Bronchial epithelial cell (primary cell): ENCODE results near the gene SLAMF7. TPM values are rescaled to one million over a fixed set of nuclear protein-coding genes. Genes with fewer than 3 reads are reported as not detected.

ENCODE experiments used
- DNase-seq: peaks from one replicate; pipeline ENCODE4 v3.0.0-alpha.2; 2010; ENCODE audit warnings: low read depth
- FAIRE-seq: peaks from 2 replicates; lab custom pipeline; 2011; peaks lifted over from hg19 to GRCh38; lab: Jason Lieb, UNC
- H3K27me3 ChIP-seq: 2 replicates; pipeline ENCODE4 v1.5.1; 2011; ENCODE audit warnings: low read length; ENCODE audit not compliant: control insufficient read depth, insufficient read depth
- H3K36me3 ChIP-seq: 2 replicates; pipeline ENCODE4 v1.5.1; 2011; ENCODE audit warnings: low read length; ENCODE audit not compliant: control insufficient read depth, insufficient read depth
- H3K4me3 ChIP-seq: 2 replicates; pipeline ENCODE4 v1.5.1; 2011; ENCODE audit warnings: mild to moderate bottlenecking, low read depth, low read length, control low read depth
- CTCF ChIP-seq: IDR thresholded peaks from 2 replicates; pipeline ENCODE4 v1.5.1; 2011; ENCODE audit warnings: mild to moderate bottlenecking, moderate library complexity, low read length, control low read depth, inconsistent platforms; ENCODE audit not compliant: insufficient read depth, severe bottlenecking
- total RNA-seq: library from RNA; depleted of rRNA; stranded (reverse); fragments of >200 nt; gene quantifications from 2 replicates; pipeline ENCODE4 v1.2.1, GENCODE V29; 2014

SLAMF7 gene
- total RNA-seq, 1 donor from 2014 or later: 0.79 TPM

GRCh38 chr1:160706526-160707235 is 32.4 kb upstream of the SLAMF7 start:
- Histone ChIP-seq H3K27me3 (peaks cover 5% of the 10 kb centered on the region), H3K4me3 (no peak overlapping the region), H3K36me3 (no peaks in the 10 kb centered on the region)
- DNase-seq (no peak), FAIRE-seq (no peak)
- TF ChIP-seq CTCF: no peak

GRCh38 chr1:160707236-160708064 is 31.6 kb upstream of the SLAMF7 start:
- DNase-seq (no peak), FAIRE-seq (no peak)
- TF ChIP-seq CTCF: no peak
- Histone ChIP-seq H3K36me3 (no peaks in the 10 kb centered on the region), H3K4me3 (no peak overlapping the region), H3K27me3 (peaks cover 8% of the 10 kb centered on the region)

- DNase-seq: no peak
- Histone ChIP-seq H3K36me3 (no peaks in the 10 kb centered on the region), H3K27me3 (peaks cover 8% of the 10 kb centered on the region), H3K4me3 (no peak overlapping the region)
- no peak for TF ChIP-seq CTCF
- FAIRE-seq: no peak
These were observed 30.9 kb upstream of the SLAMF7 start for GRCh38 chr1:160708118-160708517.

- Histone ChIP-seq H3K27me3 (peaks cover 8% of the 10 kb centered on the region), H3K4me3 (no peak overlapping the region), H3K36me3 (no peaks in the 10 kb centered on the region)
- no peak for TF ChIP-seq CTCF
- FAIRE-seq (no peak), DNase-seq (no peak)
These were observed 30.2 kb upstream of the SLAMF7 start for GRCh38 chr1:160708801-160709200.

GRCh38 chr1:160709715-160710114 is 29.3 kb upstream of the SLAMF7 start:
- H3K4me3 ChIP-seq: no peak overlapping the region
- H3K36me3 ChIP-seq: no peaks in the 10 kb centered on the region
- TF ChIP-seq CTCF: no peak
- H3K27me3 ChIP-seq: peaks cover 8% of the 10 kb centered on the region
- FAIRE-seq (no peak), DNase-seq (no peak)
